Endothelial cell (in vitro differentiated cells): ENCODE data around the gene CMTM7. TPM values are rescaled to one million over a fixed set of nuclear protein-coding genes. Genes with fewer than 3 reads are reported as not detected.
"Not testable (repeated sequence)": the region's sequence is repeated elsewhere in the genome, so short reads cannot be mapped to it uniquely, and the experiment has no call there.

Experiments
- DNase-seq: peaks from one replicate; pipeline ENCODE4 v3.0.0; 2021; ENCODE audit warnings: low spot score
- H3K27ac Mint-ChIP-seq: one replicate; pipeline ENCODE4 v1.8.0; 2021; ENCODE audit warnings: mixed read lengths, inconsistent platforms; ENCODE audit not compliant: unreplicated experiment
- H3K27me3 Mint-ChIP-seq: one replicate; pipeline ENCODE4 v1.8.0; 2021; ENCODE audit warnings: mild to moderate bottlenecking, moderate library complexity, mixed read lengths, inconsistent platforms; ENCODE audit not compliant: unreplicated experiment
- H3K36me3 Mint-ChIP-seq: one replicate; pipeline ENCODE4 v1.8.0; 2021; ENCODE audit warnings: mild to moderate bottlenecking, low read depth, mixed read lengths, inconsistent platforms; ENCODE audit not compliant: unreplicated experiment
- H3K4me1 Mint-ChIP-seq: one replicate; pipeline ENCODE4 v1.8.0; 2021; ENCODE audit warnings: mild to moderate bottlenecking, mixed read lengths, inconsistent platforms; ENCODE audit not compliant: unreplicated experiment
- H3K4me3 Mint-ChIP-seq: one replicate; pipeline ENCODE4 v1.8.0; 2021; ENCODE audit warnings: mild to moderate bottlenecking, mixed read lengths, inconsistent platforms; ENCODE audit not compliant: unreplicated experiment
- H3K9me3 Mint-ChIP-seq: one replicate; pipeline ENCODE4 v1.8.0; 2021; ENCODE audit warnings: mixed read lengths, inconsistent platforms; ENCODE audit not compliant: unreplicated experiment
- total RNA-seq: library from RNA; stranded (reverse); fragmentation: NEBNext Ultra II Directional; extraction: Animal tissue kit (Norgen Biotek cat#: 25700); gene quantifications from one replicate; pipeline ENCODE4 v1.2.1, GENCODE V29; 2021; ENCODE audit not compliant: unreplicated experiment
- TF ChIP-seq, protein P1 (sequence below): fragments of 200-600 bp; sonication (generic); IDR thresholded peaks from one replicate; pipeline ENCODE4 v1.5.0; 2021; ENCODE audit warnings: antibody characterized with exemption; ENCODE audit not compliant: unreplicated experiment

Gene CMTM7
- total RNA-seq, 1 donor from 2014 or later = 54.4 TPM

DNA sequence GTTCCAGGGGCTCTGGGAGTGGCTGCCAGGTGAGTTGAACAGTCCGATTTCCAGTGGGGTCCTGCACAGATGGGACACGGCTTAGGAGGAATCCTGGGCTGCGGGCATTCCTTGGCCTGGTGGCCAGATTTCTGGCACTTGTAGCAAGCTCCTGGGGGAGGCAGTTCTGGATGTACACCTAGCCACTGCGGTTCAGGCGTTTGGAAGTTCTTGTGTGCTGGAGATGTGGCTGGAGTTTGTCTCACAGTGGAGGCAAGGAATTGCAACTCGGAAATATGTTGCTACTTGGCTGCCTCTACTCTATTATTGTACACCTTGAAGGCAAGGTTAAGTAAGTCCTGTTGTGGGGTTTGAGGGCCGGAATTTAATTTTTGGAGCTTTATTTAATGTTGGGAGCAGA is 73.1 kb downstream of the CMTM7 start:
- H3K27me3 Mint-ChIP-seq, H3K9me3 Mint-ChIP-seq: not testable (repeated sequence)

DNA sequence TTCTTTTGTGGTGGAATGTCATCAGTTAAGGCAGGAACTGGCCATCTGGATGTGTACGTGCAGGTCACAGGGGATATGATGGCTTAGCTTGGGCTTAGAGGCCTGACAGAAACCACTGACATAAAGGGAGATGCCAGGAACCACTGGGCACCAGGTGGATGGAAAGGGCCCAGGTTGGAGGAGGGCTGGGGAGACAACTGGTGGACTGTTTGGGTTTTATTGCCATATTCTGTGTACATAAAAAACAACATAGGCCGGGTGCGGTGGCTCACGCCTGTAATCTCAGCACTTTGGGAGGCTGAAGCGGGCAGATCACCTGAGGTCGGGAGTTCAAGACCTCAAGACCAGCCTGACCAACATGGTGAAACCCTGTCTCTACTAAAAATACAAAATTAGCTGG is 75.2 kb downstream of the CMTM7 start:
- Mint-ChIP-seq H3K36me3 (peaks cover 23% of the 10 kb centered on the region), H3K4me1 (peaks cover 31% of the 10 kb centered on the region)
- not testable (repeated sequence) for H3K4me3 Mint-ChIP-seq, H3K9me3 Mint-ChIP-seq, DNase-seq, H3K27me3 Mint-ChIP-seq, H3K27ac Mint-ChIP-seq

More for the DNA sequence above, 73.1 kb downstream of the CMTM7 start:
- H3K4me3 Mint-ChIP-seq, H3K27ac Mint-ChIP-seq, DNase-seq: not testable (repeated sequence)
- peaks cover 29% of the 10 kb centered on the region for H3K36me3 Mint-ChIP-seq
- H3K4me1 Mint-ChIP-seq = peaks cover 22% of the 10 kb centered on the region

DNA sequence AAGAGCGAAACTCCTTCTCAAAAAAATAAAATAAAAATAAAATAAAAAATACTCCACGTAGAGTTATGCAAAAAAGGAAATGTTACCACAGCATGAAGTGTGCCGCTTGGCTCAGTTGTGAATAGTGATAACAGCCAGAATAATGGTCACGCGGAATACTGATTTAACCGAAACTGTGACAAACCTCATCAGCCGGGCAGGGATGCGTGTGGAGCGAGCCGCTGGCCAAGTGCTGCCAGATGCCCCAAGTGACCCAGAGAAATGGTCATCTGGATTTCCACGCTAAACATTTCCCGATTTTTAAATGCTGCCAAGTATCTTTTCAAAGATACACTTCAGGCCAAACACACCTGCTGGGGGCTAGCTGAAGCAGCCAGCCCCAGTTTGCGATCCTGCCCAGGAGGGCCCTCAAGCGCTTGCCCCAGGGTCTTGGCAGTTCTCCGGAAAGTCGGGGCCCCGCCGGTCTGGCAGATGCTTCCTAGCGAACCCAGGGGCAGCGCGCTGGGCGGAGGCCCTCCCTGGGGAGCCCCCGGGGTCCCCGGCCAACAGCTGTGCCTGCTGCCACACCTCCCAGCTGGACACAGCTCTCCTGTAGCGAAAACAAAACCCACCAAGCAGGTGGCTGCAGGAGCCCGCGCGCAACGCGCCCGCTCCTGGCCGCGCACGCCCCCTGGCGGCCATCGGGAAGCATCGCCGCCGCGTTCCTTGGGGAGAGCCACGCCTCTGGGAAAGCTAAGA is 75.8 kb downstream of the CMTM7 start:
- peak; percentile 87 for DNase-seq

DNA sequence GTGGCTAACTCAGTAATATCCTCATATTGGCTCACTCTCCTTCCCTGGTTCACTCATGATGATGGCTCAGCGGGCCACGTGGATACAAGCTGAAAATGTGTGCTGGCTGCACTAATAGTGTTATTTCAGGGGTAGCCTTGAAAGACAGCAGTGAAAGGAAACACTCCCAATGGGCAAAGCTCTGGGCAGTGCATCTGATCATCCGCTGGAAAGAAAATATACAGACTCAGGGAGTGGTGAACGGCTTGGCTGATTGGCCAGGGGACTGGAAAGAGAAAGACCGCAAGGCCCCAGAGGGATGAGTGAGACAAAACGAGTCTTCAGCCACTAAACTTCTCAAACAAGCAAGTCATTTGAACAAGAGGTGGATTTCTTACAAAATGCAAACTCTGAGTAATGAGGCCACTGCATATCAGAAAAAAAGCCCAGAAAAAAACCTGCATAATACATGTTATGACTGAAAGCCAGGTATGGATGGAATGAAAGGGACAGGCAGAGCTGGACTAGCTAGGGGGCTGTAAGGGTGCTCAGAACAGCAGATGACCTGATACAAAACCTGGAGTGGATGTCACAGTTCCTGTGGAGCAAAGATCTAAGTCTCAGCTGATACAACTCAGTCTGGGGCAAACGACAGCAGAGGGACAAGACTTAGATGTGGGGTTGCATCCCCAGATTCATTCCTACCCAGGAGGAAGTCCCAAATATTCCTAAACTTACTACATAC is 77.7 kb downstream of the CMTM7 start:
- TF ChIP-seq, protein P1, sequence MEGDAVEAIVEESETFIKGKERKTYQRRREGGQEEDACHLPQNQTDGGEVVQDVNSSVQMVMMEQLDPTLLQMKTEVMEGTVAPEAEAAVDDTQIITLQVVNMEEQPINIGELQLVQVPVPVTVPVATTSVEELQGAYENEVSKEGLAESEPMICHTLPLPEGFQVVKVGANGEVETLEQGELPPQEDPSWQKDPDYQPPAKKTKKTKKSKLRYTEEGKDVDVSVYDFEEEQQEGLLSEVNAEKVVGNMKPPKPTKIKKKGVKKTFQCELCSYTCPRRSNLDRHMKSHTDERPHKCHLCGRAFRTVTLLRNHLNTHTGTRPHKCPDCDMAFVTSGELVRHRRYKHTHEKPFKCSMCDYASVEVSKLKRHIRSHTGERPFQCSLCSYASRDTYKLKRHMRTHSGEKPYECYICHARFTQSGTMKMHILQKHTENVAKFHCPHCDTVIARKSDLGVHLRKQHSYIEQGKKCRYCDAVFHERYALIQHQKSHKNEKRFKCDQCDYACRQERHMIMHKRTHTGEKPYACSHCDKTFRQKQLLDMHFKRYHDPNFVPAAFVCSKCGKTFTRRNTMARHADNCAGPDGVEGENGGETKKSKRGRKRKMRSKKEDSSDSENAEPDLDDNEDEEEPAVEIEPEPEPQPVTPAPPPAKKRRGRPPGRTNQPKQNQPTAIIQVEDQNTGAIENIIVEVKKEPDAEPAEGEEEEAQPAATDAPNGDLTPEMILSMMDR = no peak
- DNase-seq = no peak
- Mint-ChIP-seq H3K9me3 (no peaks in the 10 kb centered on the region), H3K36me3 (peaks cover 34% of the 10 kb centered on the region), H3K4me1 (peaks cover 31% of the 10 kb centered on the region), H3K27me3 (peaks cover 1% of the 10 kb centered on the region), H3K27ac (peak overlapping the region; percentile 15), H3K4me3 (no peak overlapping the region)

More for the DNA sequence above, 75.8 kb downstream of the CMTM7 start:
- no peaks in the 10 kb centered on the region for H3K9me3 Mint-ChIP-seq
- TF ChIP-seq, protein P1 = peak; percentile 100
- H3K27ac Mint-ChIP-seq = no peak overlapping the region
- no peak overlapping the region for H3K4me3 Mint-ChIP-seq
- H3K36me3 Mint-ChIP-seq = peaks cover 25% of the 10 kb centered on the region
- H3K4me1 Mint-ChIP-seq = peaks cover 31% of the 10 kb centered on the region
- peaks cover 1% of the 10 kb centered on the region for H3K27me3 Mint-ChIP-seq

DNA sequence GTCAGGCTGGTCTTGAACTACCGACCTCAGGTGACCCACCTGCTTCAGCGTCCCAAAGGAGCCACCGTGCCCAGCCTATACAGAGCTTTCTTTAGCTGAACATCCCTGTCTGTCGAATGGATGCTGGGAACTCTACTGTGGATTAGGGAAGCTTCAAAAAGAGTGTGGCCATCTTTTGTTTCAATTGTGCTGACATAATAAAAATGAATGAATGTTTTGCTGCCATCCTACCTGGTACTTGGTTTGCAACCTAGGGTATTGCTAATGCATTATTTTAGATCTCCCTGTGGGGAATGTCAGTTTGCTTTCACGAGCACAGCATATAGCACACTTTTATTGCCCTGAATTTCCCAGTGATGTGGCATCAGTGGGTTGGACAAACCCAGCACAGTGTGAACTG is 78.7 kb downstream of the CMTM7 start:
- Mint-ChIP-seq H3K4me3 (no peak overlapping the region), H3K27me3 (no peaks in the 10 kb centered on the region), H3K9me3 (no peaks in the 10 kb centered on the region), H3K36me3 (peaks cover 27% of the 10 kb centered on the region), H3K4me1 (peaks cover 31% of the 10 kb centered on the region), H3K27ac (no peak overlapping the region)
- TF ChIP-seq, protein P1 = no peak
- no peak for DNase-seq

DNA sequence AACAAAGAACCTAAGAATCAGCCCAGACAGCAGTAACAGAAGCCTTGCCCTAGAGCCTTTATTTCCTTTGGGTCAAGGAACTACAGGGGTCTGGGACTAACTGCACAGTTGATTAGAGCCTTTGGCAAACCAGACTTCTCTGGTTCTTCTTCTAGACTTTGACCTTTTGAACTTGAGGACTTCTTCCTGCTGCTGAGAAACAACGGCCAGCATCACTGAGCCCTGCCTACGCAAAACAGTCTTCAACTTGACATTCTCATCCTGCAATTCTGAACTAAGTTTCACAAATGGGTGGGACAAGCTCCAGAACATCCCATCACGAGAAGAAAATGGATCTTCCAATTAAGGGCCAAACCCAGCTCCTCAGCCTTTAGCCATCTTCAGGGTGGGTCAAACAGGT is 79.6 kb downstream of the CMTM7 start:
- peaks cover 18% of the 10 kb centered on the region for H3K36me3 Mint-ChIP-seq
- no peaks in the 10 kb centered on the region for H3K27me3 Mint-ChIP-seq
- H3K27ac Mint-ChIP-seq = no peak overlapping the region
- H3K4me1 Mint-ChIP-seq = peaks cover 24% of the 10 kb centered on the region
- DNase-seq = no peak
- H3K9me3 Mint-ChIP-seq = no peaks in the 10 kb centered on the region
- TF ChIP-seq, protein P1 = no peak
- no peak overlapping the region for H3K4me3 Mint-ChIP-seq

DNA sequence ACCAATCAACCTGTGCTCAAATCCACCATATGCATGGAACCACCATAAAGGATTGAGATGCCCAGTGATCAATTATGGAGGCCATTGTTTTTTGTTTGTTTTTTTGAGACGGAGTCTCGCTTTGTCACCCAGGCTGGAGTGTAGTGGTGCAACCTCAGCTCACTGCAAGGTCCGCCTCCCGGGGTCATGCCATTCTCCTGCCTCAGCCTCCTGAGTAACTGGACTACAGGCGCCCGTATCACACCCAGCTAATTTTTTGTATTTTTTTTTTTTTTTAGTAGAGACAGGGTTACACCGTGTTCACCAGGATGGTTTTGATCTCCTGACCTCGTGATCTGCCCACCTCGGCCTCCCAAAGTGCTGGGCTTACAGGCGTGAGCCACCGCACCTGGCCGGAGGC is 80.5 kb downstream of the CMTM7 start:
- H3K27ac Mint-ChIP-seq, H3K27me3 Mint-ChIP-seq, H3K4me3 Mint-ChIP-seq, H3K9me3 Mint-ChIP-seq, DNase-seq: not testable (repeated sequence)
- peaks cover 16% of the 10 kb centered on the region for H3K36me3 Mint-ChIP-seq
- peaks cover 18% of the 10 kb centered on the region for H3K4me1 Mint-ChIP-seq
